ENCODE measurements around the gene SEMA6D. TPM values are rescaled to one million over a fixed set of nuclear protein-coding genes. Genes with fewer than 3 reads are reported as not detected.

SEMA6D gene
- total RNA-seq, 1 donor from 2014 or later, result 12.8 TPM

- no peak for TF ChIP-seq CTCF (IDR thresholded peaks at IDR 0.05; ENCODE audit: unreplicated experiment)
- Mint-ChIP-seq H3K36me3 (ENCODE audit: low read depth, unreplicated experiment) (no peaks in the 10 kb centered on the region), H3K9me3 (ENCODE audit: unreplicated experiment) (no peaks in the 10 kb centered on the region), H3K27ac (ENCODE audit: unreplicated experiment) (no peak overlapping the region), H3K27me3 (ENCODE audit: unreplicated experiment) (no peaks in the 10 kb centered on the region), H3K4me1 (ENCODE audit: unreplicated experiment) (no peaks in the 10 kb centered on the region), H3K4me3 (ENCODE audit: unreplicated experiment) (no peak overlapping the region)
- no peak for DNase-seq (ENCODE audit: low spot score)
Measured at GRCh38 chr15:47802216-47802615, 84.9 kb downstream of the SEMA6D start.

GRCh38 chr15:47803767-47804166, 86.5 kb downstream of the SEMA6D start:
- no peaks in the 10 kb centered on the region for H3K27me3 Mint-ChIP-seq (ENCODE audit: unreplicated experiment)
- no peak overlapping the region for H3K27ac Mint-ChIP-seq (ENCODE audit: unreplicated experiment)
- H3K4me1 Mint-ChIP-seq (ENCODE audit: unreplicated experiment), result no peaks in the 10 kb centered on the region
- no peak for TF ChIP-seq CTCF (IDR thresholded peaks at IDR 0.05; ENCODE audit: unreplicated experiment)
- no peaks in the 10 kb centered on the region for H3K36me3 Mint-ChIP-seq (ENCODE audit: low read depth, unreplicated experiment)
- DNase-seq (ENCODE audit: low spot score), result no peak
- H3K4me3 Mint-ChIP-seq (ENCODE audit: unreplicated experiment), result no peak overlapping the region
- H3K9me3 Mint-ChIP-seq (ENCODE audit: unreplicated experiment), result no peaks in the 10 kb centered on the region

GRCh38 chr15:47804733-47805132, 87.4 kb downstream of the SEMA6D start:
- no peaks in the 10 kb centered on the region for H3K36me3 Mint-ChIP-seq (ENCODE audit: low read depth, unreplicated experiment)
- no peaks in the 10 kb centered on the region for H3K4me1 Mint-ChIP-seq (ENCODE audit: unreplicated experiment)
- no peak for TF ChIP-seq CTCF (IDR thresholded peaks at IDR 0.05; ENCODE audit: unreplicated experiment)
- H3K9me3 Mint-ChIP-seq (ENCODE audit: unreplicated experiment), result no peaks in the 10 kb centered on the region
- no peaks in the 10 kb centered on the region for H3K27me3 Mint-ChIP-seq (ENCODE audit: unreplicated experiment)
- DNase-seq (ENCODE audit: low spot score), result no peak
- no peak overlapping the region for H3K4me3 Mint-ChIP-seq (ENCODE audit: unreplicated experiment)
- no peak overlapping the region for H3K27ac Mint-ChIP-seq (ENCODE audit: unreplicated experiment)

GRCh38 chr15:47806008-47806407, 88.7 kb downstream of the SEMA6D start:
- no peak for TF ChIP-seq CTCF (IDR thresholded peaks at IDR 0.05; ENCODE audit: unreplicated experiment)
- no peak for DNase-seq (ENCODE audit: low spot score)
- Mint-ChIP-seq H3K4me1 (ENCODE audit: unreplicated experiment) (peaks cover under 1% of the 10 kb centered on the region), H3K9me3 (ENCODE audit: unreplicated experiment) (no peaks in the 10 kb centered on the region), H3K36me3 (ENCODE audit: low read depth, unreplicated experiment) (no peaks in the 10 kb centered on the region), H3K27me3 (ENCODE audit: unreplicated experiment) (no peaks in the 10 kb centered on the region), H3K4me3 (ENCODE audit: unreplicated experiment) (no peak overlapping the region), H3K27ac (ENCODE audit: unreplicated experiment) (no peak overlapping the region)

GRCh38 chr15:47811172-47811571, 93.9 kb downstream of the SEMA6D start:
- Mint-ChIP-seq H3K4me3 (ENCODE audit: unreplicated experiment) (no peak overlapping the region), H3K36me3 (ENCODE audit: low read depth, unreplicated experiment) (no peaks in the 10 kb centered on the region), H3K4me1 (ENCODE audit: unreplicated experiment) (peaks cover 4% of the 10 kb centered on the region), H3K27me3 (ENCODE audit: unreplicated experiment) (no peaks in the 10 kb centered on the region), H3K9me3 (ENCODE audit: unreplicated experiment) (no peaks in the 10 kb centered on the region), H3K27ac (ENCODE audit: unreplicated experiment) (no peak overlapping the region)
- no peak for DNase-seq (ENCODE audit: low spot score)
- TF ChIP-seq CTCF (IDR thresholded peaks at IDR 0.05; ENCODE audit: unreplicated experiment), result no peak
